HG03432 (cell line): ENCODE data around the gene RNF181.
"Not testable (repeated sequence)": the region's sequence is repeated elsewhere in the genome, so short reads cannot be mapped to it uniquely, and the experiment has no call there.

Experiments used
- ATAC-seq: cut with Tn5 transposase; IDR thresholded peaks from one replicate; pipeline ENCODE4 v1.9.1; 2021; ENCODE audit warnings: mild to moderate bottlenecking, moderate library complexity; ENCODE audit not compliant: unreplicated experiment

RNF181 gene

DNA sequence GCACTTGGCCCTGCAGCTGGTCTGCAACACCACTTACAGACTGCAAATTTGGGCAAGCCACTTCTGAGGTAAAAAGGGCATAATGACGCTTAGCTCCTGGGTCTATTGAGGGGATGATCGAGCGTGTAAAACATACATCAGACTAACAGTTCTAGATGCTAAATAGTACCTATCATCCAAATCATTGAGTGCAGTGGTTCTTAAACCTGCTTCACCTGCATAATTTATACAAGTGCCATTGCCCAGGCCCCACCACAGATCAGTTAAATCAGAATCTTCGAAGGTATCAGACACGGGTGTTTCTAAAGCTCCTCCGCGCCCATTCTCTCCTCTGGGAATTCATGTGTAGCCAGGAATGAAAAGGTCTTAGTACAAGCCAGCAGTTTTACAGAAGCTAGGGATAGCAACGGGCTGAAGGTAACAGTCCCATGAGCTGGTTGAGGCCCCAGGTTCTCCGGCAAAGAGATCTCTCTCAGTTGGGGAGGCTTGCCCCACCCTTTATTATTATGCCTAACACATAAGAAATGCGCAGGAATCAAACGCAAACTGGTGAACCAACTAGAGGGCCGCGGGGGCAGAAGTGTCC is 737 bp upstream of the RNF181 start:
- no peak for ATAC-seq

DNA sequence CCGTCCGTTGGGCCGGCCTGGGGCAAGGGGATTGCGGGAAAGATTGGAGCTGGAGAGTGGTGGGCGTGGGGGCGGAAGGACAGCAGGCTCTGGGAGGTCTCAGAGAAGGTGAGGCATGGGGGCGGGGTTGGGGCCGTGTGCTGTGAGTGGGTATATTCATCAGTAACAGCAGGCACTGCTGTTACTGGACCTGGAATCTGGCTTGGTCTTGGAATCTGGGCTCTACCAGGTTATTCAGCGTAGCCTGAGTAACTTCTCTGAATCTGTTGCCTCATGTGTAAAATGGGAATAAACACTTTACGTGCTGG is 435 bp downstream of the RNF181 start:
- ATAC-seq: peak; percentile 2

DNA sequence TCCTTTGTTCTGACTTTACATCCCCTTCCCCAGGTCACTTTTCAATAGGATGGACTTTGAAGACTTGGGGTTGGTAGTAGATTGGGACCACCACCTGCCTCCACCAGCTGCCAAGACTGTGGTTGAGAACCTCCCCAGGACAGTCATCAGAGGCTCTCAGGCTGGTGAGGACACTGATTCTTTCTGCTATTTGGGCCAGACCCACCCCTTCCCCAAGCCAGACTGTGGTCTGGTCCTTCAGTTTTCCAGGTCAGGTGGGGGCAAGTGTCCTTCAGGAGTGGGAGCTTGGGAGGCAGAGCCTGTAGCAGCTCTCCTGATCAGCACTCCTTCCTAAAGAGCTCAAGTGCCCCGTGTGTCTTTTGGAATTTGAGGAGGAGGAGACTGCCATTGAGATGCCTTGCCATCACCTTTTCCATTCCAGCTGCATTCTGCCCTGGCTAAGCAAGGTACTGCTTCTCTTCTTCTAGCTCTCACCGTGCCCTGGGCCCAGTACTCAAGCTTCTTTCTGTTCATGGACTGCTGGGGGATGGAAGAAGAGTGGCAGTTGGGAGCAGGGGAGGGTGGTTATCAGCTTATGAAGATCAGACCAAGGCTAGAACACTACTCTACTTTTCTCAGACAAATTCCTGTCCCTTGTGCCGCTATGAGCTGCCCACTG is 1.1 kb downstream of the RNF181 start:
- ATAC-seq: no peak

DNA sequence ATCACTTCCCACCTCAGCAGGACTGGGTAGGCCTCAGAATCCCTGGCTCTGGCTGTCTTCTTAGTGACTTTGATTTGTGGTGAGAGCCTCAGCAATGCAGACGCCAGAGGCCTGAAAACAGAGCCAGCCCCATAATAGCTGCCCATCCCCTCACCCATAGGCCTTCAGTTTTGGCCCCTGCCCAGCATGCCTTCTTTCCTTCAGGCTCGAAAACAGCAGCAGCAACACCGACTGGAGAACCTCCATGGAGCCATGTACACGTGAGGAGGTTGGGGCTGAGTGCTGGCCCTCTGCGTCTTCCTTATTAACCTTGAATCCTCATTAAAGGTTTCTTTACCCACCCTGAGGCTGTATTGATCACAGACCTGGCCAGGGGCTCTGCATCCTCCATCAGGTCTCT is 1.7 kb downstream of the RNF181 start:
- ATAC-seq: no peak

DNA sequence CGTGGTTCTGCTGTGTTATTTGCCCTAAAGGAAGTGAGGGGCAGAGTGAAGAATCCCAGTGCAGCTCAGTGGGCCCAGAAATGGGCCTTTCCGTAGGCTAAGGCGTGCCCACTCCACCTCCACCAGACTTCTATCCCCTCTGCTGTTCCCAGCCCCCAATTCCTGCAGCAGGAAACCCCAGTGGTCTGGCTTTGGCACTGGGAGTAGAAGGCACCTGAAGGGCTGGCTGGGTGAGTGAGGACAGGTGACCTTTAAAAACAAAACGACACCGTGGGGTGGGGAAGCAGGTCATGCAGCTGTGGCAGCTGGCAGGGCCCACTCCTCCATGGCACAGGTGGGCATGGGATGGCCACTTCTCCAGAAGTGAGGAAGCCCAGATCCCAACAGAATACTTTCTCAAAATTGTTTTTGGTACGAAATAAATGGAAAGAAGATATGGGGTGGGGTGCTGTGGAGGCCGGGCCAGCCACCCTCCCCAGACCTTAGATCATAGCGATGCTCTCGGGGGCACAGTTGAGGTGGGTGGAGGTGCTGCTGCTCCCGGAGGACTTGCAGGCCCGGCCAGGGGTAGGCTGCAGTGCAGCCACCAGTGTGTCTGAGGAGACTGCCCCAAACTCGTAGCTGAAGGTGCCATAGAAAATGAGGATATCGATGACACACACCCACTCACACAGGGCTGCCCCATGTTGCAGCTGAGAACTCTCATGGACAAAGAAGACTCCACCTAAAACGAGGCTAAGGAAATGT is 3.2 kb downstream of the RNF181 start:
- ATAC-seq: no peak

DNA sequence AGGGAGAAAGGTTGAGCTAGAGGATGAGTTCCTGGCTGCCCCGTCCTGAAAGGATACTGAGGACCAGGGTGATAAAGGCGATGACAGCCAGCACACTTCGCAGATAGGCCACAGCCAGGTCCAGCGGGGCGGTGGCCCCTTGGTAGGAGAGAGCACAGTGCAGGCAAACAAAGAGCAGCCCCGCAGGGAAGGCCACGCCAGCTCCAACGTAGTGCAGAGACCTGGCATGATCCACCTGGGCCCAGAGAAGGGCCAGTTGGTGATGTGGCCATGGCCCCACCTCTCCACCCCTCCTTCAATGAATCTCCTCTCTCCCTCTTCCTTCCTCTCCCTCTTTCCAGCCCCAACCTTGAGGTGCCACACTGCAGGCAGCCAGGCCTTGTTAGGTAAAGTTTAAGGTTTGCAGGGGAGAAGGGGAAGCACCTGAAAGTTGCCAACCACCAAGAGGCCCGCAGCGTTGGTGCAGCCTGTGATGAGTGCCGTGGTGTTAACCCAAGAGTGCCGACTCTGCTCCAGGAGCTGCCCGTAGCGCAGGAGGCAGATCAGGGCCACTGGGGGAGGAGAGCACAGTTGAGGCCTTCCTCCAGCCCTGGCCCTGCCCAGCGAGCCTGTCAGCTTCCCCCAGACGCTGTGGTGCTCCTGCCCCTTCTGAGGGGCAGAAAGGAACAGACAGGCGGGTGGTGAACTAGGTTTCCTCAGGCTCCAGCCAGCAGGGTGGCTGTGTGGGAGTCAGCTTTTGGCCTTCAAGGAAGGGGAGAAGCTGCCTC is 4.1 kb downstream of the RNF181 start:
- ATAC-seq: no peak

DNA sequence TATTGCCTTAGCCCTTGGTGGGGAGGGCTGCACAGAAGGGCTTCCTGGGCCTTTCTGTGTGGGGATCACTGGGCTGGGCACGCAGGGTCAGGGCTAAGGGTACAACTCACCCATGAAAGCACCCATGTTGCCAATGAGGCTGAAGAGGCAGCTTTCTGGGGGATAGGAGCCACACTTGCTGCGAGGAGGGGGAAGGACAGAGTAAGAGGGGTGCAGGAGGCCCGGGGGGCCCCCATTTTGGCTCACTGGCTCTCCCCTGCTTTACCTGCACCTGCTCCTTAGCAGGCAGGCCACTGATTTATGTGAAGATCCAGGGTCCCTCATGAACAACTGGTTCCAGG is 4.7 kb downstream of the RNF181 start:
- no peak for ATAC-seq

DNA sequence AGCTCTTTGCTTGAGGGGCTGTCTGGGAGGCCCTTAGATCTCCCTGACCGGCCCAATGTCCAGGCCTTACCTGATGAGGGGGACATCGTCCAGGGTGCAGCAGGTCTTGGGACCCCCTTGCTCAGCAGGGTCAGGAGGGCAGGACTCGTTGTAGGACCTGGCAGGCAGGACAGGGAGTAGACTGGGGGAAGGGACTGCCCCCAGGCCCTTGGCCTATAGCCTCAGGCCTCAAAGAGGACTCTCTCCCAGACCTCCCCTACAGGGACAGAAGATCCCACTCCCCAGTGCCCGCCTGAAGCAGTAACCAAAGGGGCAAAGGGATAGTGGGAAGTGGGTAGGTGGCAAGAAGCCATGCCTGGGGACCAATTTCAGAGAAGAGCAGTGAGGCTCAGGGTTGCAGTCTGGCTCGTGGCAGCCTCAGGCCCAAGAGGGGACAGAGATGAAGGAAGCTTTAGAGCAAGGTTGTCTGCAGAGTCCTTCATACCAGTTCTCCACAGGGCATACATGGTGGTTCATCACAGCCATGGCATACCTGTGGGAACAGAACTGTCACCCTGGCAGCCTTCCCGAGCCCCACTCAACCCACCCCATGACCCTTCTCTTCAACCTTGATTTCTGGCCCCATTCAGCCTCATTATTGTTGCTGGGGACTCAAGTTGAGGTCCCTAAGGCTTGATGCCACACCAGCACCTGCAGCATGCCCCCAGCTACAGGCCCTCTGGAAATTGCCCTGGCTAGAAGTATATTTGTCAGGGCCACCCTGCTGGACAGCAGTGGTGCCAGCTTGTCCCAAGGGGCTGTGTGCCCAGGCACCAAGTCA is 5.6 kb downstream of the RNF181 start:
- ATAC-seq: no peak

DNA sequence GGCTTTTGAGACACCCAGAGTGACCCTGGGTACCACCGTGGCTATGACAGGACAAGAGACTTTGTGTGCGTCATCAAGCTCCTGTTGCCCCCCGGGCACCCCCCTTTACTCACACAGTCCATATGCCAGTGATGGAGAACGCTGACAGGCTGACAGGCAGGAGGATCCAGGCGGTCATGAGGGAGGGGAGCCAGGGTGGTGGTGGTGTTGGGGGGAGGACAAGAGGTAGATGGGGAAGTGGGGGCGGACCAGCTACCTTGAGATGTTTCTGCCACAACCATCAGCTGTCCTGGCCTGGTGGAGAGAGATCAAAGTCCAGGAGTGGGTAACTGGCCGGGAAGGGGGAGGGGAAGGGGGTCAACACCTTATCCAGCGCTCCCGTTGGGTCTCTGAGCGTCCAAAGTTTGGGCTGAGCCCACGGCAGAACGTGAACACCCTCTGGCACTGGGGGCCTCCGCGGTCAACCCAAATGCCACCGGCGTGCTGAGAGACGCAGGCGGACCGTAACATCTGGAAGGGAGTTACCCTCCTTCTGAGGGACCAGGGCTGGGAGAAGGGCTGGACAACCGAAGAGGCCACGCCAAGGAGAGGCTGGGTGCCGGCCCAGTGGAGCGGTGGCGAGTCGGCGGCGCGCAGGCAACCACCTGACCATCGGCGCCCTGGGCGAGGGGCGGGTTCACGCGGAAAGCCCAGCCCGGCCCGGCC is 6.4 kb downstream of the RNF181 start:
- peak; percentile 48 for ATAC-seq

DNA sequence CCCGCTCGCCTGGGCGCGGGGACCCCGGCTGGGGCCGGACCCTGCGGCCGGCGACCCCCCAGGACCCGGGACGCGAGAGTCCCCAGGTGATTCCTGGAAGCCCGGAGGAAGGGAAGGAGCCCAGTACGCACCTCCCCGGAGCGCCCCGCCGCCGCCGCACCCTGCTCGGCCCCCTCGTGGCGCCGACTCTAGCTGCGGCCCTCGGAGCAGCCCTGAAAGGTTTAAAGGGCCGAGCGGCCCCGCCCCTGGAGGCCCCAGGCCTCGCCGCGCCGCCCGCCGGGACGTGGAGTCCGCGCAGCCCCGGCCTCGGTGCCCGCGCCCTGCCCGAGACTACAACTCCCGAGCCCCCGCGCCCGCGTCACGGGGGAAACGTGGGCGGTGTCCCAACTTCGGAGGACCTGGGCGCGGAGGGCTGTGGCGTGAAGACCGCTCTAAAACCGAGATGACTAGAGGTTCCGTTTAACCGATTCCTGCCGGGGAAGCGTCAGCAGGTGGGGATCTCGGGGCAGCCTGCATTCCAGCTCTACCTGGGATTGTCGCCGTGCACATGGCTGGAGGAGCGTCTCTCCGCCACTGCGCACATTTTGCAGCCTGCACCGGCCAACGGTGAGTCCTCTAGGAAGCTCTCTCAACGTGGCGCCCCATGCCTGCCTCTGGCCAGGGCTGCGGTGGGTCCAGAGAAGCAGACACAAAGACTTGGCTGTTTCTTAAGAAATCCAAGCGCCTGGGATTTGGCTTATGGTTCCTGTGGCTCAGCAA is 7.1 kb downstream of the RNF181 start, which contains the start of gene TMEM150A:
Gene TMEM150A, minus strand, starts transcription at position 223 of the 759 bp plus-strand sequence. CDS start 750 bp downstream, outside the sequence.
- peak; percentile 96 for ATAC-seq

DNA sequence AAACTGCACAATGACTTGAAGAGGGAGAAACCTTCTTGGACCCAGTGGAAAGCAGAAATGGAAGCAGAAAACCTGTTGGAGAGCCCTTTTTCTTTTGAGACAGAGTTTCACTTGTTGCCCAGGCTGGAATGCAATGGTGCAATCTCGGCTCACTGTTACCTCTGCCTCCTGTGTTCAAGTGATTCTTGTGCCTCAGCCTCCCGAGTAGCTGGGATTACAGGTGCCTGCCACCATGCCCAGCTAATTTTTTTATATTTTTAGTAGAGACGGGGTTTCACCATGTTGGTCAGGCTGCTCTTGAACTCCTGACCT is 8.5 kb downstream of the RNF181 start:
- ATAC-seq: not testable (repeated sequence)

DNA sequence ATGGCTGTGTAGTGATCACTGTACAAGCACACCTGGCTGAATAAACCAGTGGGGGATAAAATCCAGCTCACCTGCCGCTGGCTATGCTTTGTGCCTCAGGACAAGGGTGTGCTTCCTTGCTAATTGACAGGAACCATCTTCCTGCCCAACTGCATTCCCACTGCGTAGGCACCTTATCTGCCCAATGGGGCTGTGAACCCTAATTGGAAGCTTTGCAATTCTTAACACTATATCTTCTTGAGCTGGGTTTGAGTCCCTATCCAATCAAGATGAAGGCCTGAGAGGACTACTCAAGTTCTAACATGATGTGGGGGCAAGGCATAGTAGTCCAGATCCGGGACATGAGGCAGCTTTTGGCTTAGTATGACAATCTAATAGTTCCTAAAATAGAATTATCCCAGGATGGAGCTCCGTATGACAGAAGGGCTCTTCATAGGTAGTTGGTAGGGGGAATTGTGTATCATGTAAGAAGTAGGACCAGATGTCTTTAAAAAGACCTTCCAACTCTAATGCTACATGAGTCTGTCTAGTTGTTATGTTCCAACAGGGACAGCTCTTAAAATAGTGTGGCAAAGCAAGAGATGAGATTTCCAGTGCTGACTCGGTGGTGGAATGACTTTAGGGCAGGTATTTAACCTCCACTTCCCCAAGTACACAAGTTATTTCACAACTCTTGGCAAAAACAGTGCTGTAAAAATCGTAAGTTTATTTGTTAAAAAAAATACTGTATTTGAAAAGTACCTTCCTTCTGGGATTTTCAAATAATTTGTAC is 9.2 kb downstream of the RNF181 start:
- no peak for ATAC-seq

DNA sequence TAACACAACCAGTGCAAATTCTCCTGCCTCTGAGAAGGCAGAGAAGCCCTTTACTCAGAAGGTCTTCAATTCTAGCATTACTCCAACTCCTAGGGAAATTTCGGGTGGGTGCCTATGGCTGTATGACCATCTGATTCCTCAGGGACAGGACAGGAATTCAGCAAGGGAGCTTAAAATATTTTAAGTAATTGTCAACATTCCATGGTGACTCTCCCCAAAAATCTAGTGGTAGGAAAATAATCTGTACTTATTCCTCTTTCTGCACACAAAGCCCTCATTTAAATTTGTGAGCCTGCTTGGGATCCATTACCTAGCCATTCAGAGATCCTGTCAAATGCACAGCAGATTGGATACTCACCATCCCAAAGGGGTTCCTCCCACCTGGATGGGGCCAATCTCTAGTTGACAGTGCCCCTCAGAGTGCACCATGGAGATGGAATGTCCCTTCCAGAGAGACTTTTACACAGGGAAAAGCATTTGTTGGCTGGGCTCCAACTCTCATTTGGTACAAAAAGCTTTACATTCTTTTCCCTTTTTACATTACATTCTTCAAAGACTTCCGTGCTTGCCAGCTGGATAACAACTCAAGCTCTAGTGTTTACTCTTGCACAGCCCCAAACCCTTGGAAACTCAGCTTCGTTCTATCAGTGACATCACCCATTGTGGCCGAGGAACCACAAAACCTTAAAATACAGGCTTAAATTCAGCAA is 10.0 kb downstream of the RNF181 start:
- no peak for ATAC-seq

DNA sequence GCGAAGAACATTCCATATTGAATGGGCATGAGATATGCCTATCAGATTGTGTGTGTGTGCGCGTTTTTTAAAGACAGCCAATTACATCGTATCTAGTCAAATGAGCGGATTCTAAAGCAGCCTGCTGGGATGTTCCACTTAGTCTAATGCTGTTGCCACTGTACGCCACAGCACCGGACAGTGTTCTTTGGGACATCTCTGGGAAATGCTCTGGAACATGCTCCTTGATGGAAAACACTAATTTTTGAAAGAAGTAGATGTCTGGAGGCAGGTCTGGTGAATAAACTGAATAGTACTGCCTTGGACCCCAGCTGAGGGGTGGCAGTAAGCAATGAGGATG is 10.5 kb downstream of the RNF181 start:
- ATAC-seq: no peak

DNA sequence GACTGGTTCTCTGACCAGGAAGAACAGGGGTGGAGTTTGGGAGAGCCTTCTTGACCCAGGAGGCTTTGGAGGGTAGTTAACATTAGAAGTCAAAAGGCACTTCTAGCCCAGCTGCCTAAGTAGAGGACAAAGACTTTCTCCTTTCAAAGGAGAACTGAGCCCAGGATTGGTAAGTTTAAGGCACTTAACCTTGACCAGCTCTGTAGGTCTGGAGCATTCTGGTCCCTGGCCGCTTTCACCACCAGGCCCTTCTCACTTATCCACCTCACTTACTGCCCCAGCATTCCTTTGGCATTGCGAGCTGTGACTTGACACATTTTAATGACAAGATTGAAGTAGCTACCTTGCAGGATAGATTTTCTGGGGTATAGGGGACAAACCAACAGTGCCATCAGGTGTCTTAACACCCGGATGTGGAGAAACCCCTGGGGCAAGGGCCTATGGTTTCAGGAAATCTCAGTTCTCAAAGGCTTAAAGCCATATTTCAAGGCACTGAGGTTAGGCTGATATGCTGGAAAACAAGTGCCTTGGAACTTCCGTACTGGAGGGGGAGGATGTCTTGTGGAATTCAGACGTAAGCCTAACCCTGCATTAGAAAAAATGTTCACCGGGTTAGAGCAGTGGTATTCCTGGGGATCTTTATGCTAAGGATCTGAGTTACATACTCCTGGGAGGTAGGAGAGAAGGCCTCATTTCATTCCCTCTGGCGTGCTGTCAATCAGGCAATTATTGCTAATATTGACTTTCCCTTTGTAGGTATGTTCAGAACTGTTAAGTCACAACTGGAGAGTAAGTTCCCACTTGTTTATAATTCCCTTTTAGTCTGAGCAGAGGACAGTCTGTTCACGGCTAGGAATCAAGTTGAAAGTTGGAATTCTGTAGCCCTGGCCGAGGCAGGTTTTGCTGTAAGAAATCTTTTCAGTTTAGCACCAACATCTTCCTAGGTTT is 12.0 kb downstream of the RNF181 start:
- no peak for ATAC-seq

DNA sequence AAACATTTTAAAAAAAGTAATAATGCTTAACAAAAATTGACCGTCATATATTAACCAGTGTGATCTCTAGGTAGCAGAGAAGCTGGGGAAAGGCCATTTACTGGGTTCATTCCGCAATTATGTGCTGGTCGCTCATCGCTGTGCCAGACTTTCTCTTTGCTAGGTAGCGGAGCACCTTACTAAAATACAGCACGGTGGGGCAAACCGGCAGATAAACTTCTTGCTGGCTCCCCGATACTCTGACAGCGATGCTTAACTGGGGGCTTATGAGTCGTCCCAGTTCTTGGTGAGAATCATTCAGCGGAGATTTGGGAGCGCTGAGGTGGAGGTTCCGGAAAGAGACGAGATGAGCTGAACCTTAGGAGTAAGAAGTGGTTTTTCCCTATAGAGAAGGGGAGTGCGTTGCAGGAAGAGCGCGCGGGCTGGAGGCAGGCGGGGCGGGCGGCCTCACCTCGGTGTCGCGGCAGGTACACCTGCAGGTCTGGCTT is 15.7 kb downstream of the RNF181 start:
- no peak for ATAC-seq
